T-helper 1 cell (primary cell): ENCODE measurements around the gene AHRR.
"Not testable (repeated sequence)": the region's sequence is repeated elsewhere in the genome, so short reads cannot be mapped to it uniquely, and the experiment has no call there.

ENCODE experiments used
- DNase-seq, 5 donors: peaks; one replicate each; pipeline ENCODE4 v3.0.0-alpha.2; 2012 to 2020

AHRR gene

DNA sequence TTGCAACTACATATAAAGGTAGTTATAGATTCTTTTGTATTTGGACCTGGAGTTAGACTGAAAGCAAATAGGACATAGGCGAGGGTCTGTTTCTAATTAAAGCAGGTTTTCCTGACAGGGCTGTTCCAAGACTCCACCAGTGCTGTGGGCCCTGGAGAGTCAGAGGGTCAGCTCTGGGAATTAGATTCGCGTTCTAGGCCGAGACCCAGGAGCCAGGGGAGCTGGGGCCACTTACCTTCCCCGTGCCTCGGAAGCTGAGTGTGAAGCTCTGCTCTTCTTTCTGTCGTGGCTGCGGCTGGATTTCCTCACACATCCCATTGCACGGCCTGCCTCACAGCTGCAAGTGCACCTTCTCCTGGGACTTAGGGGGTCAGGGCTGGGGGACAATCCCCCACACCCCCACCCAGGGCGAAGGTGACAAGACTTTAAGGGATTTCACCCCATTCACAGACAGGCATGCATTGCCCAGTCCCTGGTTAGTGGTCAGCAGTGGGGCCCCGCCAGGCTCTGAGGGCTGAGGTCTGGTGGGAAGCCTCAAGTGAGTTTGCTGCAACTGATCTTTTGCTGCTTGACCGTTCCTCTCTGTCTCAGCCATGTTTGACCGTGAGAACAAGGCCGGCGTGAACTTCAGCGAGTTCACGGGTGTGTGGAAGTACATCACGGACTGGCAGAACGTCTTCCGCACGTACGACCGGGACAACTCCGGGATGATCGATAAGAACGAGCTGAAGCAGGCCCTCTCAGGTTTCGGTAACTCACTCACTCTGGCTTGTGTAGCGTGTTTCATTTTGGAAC, 15.3 kb upstream of the AHRR start:
- no peak for DNase-seq

DNA sequence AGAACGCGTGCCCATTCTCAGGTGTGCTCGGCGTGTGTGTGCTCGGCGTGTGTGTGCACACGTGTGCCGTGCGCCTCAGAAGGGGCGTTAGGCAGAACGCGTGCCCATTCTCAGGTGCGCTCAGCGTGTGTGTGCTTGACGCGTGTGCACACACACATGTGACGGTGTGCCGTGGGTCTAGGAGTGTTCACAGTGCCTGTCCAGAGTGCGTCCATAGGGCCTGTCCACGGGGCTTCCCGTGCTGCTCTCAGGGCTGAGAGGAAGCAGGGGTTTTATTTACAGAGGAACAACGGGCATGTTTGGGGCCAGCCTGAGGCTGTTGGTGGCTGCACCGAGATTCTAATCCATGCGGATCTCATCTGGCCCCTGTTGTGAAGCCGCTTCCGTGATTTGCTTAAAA, 14.2 kb upstream of the AHRR start:
- DNase-seq: no peak

DNA sequence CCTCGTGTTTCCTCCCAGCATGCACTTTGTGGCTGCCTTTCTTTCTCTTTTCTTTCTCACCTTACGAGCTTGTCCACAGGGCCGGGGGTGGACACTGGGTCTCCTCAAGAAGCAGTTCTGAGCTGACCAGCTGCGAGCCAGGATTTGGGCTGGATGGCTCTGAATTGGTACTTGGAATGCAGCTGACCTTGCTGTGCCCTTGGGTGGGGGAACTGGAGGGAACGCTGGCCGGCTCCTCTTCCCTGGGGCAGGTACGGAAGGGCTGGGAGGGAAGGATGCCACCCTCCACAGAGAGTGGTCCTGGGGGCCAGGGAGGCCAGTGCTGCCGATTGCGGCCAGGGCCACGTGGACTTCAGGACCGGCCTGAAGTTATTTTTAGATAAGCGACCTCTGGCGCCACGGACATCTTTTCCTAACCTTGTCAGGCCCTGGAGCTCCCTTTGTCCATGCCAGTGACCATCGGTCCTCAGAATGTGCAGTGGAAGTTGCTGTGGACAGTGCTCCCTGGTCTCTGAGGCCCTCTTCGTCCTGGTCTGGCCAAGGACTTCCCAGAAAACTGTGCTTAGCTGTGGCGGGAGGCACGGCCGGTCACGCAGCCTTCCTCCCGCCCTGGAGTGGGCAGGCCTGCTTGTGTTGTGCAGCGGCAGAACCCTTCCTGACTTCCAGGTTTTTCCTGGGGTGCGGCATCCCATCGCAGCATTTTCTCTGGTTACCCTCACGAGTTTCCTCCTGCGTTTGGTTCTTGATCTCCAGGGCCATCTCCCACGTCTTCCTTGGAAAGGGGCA, 13.5 kb upstream of the AHRR start:
- DNase-seq: no peak

DNA sequence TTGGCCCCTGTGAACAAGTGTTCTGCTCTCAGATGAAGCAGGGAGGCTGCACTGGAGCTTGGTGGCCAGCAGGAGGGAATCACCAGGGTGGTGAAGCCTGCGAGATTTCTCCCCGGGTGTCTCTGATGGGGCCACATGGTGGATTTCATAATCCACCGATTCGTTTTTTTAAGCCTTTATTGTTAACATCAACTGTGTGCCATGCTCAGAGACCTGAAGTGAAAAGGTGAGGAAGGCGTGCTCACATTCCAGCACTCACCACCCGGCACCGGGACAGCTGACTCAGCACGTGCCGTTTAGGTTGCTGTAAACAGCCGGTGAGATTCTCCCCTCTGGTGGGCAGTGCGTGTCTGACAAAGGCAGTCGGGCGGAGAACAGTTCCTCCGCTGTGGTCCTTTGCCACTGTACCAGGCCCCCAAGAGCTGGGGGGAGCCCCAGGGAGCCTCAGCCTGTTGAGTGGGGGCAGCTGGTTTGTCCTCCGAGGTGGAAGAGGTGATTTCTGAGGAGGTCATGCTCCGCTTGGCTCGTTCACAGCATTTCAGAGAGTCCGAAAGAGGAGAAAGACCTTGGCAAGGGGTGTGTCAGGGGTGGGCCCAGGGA, 12.7 kb upstream of the AHRR start:
- DNase-seq: no peak

DNA sequence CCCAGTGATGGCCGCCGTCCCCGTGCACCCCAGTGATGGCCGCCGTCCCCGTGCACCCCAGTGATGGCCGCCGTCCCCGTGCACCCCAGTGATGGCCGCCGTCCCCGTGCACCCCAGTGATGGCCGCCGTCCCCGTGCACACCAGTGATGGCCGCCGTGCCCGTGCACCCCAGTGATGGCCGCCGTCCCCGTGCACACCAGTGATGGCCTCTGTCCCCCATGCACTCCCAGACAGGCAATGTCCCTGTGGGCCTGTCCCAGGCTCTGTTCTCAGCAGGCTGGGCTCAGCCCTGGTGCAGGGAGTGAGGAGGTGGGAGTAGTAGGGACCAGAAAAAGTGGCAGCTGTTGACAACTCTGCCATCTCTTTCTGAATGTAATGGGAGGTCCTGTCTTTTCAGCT, 11.7 kb upstream of the AHRR start:
- DNase-seq: not testable (repeated sequence)

DNA sequence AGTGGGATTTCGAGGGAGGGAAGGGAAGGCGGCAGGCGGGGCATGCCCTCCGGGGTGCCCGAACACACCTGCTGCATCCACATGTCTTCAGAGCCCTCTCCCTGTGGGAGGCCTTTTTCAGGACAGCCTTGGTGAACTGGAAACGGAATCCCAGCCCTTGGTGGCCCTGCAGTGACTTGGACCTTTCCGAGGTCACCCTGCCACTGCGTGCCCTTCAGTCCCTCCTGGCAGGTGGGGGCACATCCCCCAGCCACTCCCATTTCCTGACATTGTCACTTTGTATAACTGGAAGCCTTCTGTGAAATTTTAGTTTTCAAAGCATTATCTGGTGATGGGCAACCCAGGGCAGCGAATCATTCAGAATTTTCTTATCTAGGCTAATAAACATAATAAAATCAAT, 11.0 kb upstream of the AHRR start:
- no peak for DNase-seq

DNA sequence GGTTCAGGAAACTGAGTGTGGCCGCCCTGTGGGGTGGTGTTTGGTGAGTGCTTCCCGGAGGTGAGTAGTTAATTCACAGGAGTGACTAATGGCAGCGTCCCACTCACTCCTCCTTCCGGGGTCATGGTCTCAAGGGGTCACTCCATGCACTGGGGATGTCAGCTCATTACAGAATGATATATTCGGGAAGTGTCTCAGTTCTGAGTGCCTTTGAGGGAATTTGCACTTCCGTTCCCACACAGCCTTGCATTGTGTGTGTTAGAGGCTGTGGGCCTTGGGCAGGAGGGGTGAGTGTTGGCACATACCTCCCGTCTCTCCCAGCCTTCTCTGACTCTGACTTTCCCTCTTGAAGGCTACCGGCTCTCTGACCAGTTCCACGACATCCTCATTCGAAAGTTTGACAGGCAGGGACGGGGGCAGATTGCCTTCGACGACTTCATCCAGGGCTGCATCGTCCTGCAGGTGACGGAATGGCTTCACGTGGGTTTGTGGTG, 10.5 kb upstream of the AHRR start:
- DNase-seq: no peak

DNA sequence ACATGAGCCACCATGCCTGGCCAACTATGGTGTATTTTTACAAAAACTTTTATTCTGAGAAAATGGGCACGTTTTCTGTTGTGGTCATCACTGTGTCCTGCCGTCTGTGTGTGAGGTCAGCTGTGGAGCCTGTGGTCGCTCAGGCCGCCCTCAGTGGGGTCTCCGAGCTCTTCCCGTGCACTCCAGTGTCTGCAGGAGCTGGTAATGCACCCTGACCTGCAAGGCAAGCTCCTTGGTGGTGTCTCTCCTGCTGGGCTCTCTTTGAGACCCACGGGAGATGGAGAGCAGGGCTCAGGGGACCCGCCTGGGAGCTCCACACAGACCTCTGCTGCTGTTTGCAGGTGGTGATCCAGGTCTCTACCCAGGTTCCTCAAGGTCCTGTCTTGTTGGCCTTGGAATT, 9.6 kb upstream of the AHRR start:
- no peak for DNase-seq

DNA sequence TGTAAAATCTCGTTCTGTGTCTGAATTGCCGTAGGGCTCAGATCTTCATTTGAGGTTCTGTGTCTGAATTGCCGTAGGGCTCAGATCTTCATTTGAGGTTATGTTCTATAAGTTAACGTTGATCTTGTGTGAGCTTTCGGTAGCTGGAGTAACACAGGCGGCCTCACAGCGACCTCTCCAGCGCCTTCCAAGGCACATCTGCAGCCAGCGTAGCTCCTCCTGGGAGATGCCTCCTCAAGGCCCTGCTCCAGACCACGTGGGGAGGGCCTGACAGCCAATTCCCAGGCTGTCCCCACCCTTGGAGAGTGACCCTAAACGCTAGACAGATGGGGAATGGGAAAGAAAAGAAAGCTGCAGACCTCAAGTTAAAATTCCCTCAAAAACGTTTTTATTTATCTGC, 8.7 kb upstream of the AHRR start:
- DNase-seq: no peak

DNA sequence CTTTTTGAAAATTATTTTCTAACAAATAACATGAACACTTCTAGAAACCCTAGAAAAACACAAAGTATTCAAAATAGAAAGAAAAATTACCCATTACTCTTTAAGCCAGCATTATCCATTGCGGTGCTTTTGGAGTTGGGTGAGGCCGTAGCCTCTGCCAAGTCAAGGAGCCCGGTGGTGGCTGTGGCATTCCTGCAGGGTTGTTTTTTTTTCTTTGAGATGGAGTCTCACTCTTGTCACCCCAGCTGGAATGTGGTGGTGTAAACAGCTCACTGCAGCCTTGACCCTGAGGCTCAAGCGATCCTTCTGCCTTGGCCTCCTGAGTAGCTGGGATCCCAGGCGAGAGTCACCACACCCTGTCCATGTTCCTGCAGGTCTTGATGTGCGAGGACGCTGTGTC, 8.2 kb upstream of the AHRR start:
- no peak for DNase-seq

DNA sequence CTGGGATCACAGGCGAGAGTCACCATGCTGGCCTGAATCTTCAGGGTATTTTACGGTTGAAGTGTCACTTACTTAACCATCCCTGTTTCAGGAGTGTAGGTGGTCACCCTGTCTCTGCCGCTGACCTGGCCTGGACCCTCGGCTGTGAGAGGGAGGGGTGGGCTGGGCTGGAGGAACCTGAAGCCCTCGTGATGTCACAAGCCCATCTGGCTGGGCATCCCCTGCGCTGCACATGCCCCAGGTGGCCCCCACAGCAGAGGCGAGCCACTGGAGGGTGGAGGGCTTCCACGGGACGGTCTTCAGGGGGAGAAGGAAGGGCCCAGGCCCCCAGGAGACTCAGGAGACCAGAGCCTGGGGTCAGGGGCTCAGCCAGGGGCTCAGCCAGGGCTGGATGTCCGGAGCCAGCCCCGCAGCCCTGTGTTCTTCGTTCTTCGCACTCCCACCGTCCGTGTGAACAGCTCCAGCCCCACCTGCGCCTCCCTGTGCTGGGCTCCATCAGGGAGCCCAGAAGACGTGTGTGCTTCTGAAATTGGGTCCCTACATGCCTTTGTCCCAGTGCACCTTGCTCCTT, 7.6 kb upstream of the AHRR start:
- no peak for DNase-seq

DNA sequence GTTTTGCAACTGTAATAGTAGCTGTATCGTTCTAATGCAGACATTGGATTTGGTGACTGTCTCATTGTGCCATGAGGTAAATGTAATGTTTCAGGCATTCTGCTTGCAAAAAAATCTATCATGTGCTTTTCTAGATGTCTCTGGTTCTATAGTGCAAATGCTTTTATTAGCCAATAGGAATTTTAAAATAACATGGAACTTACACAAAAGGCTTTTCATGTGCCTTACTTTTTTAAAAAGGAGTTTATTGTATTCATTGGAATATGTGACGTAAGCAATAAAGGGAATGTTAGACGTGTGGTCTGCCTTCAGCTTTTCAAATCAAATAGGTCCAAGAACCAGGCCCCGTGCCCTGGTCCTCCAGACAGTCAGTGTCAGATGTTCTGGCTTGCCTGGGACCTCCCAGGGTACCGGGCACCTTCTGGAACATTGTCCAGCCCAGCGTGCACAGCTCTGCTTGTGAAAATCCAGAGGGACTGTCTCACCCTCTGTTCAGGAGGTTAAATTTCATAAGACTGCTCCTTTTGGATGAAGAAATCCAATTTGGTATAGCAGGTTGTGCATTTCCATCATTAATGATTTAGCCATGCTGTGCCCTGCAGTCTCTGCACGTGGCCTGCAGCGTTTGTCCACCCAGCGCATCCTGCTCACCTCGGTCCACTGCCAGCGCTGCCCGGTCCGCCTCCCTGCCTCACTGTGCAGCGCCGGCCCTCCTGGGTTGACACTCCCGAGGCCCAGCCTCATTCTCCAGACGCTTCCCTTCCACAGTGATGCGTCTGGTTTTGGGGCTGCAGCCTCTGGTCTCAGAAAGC, 6.6 kb upstream of the AHRR start:
- no peak for DNase-seq

DNA sequence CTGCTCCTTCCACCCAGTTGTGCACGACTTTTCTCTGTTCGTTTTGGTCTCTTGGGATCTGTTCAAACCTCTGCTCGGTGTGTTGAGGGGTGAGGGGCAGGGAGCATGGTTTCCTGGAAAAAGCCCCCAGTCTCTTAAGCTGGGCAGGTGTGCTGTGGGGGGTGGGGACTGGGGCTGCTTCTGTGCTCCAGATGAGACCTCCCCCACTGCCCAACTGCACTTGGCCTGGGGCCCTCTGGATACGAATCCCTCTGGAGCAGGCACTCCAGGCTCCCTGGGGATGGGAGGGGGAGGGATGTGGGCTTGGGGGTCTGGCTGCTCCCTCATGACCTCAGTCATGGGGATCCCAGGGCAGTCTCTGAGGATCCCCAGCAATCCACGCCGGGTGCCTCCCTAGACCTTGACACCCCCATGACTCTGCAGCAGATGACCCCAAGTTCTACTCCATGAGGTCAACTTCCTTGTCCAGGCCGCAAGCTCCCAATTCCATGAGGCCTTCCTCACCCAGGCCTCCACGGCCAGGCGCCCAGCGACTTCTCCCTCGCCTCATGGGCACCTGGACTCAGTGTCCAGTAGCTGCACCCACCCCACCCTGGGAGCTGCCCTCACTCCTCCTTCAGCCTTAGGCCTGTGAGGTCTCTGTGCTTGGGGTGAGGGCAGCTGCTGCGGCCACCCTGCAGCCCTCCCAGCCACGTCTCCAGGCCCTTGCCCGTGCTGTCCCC, 5.9 kb upstream of the AHRR start:
- no peak for DNase-seq

DNA sequence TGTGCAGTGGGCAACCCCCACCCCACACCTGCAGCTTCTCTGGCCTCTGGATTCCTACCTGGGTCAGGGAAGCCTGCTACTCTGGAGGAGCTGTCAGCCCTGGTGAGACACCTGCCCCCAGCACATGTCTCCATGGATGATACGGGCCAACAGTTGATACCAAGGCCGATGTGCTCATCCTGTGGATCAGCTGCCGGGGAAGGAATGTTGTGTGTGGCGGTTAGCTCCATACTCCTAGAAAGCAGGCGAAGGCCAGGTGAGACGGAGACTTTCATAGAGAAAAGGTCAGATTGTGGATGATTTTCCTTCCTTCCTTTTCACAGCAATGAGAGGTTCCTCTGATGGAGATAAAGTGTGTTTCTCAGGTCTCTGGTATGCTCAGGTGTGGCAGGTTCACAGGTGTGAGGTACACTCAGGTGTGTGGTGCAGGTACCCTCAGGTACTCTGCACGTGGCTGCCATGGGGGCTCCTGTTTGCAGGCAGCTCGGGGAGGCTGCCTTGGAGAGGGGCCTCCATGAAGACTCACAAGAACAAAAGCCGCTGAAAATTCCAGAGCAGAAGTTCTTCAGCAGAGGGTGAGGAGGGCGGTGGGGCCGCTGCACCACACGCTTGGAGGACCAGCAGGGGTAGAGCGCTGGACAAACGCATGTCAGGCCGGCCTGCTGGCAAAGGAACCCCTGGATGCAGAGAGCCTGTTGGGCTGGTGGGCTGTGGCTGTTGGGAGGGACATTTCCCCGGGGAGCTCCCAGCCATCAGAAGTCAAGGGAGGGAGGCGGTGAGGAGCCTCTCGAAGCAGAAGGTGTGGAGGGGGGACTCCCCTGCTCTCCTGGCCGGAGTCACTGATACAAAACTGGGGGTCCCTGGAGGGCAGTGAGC, 5.1 kb upstream of the AHRR start:
- no peak for DNase-seq

DNA sequence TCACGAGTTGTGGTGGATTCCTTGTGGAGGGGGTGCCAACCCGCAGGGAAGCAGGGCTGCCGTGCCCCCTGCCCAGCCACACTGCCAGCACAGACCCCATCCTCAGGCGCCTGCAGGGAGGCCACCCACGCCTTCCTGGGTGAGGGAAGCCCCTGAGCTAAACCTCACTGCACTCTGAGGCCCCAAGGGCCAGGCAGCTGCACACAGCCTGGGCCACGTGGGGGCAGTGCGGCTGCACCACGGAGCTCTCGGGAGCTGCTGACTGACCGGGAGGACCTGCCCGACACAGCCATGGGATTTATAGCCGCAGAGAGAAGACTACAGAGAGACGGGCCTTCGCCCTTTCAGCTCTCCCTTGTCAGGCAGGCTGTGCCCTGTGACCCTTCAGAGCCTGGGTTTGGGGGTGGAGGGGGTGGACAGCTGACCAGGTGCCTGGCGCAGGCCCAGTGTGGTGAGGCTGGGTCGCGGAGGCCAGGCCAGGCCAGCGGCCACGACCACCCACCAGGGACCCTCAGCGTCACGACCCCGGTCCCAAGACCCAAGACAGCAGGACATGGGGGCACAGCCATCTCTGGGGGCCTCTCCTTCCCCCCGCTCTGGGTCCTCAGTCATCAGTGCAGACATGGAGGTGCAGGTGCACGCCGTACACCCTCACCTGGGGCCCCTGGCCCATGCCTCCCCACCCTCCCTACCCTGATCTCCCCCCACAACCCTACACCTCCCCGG, 4.3 kb upstream of the AHRR start:
- peak in 1 of 5 donors; percentile 65 for DNase-seq

DNA sequence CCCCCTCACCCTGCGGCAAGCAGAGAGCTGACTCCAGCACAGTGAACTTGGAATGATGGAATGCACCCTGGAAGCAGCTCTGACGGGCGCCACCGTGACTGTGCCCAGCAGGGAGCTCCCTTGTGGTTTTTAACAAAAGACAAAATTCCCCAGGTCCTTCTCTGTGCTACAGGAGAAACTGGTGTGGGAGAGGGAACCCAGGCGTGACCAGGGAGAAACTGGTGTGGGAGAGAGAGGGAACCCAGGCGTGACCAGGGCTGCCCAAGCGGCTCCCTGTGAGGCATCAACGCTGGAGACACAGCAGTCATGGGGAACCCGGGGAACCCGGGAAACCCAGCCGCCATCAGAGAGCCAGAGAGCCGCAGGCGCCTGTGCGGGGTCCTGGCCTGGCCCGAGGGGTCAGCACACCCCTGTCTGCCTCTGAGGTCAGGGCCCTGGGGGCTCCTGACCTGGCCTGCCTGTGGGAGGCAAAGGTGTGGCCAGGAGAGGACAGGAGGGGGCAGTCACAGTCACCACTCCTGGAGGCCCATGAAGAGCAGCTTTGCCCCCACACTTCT, 3.1 kb upstream of the AHRR start:
- no peak for DNase-seq

DNA sequence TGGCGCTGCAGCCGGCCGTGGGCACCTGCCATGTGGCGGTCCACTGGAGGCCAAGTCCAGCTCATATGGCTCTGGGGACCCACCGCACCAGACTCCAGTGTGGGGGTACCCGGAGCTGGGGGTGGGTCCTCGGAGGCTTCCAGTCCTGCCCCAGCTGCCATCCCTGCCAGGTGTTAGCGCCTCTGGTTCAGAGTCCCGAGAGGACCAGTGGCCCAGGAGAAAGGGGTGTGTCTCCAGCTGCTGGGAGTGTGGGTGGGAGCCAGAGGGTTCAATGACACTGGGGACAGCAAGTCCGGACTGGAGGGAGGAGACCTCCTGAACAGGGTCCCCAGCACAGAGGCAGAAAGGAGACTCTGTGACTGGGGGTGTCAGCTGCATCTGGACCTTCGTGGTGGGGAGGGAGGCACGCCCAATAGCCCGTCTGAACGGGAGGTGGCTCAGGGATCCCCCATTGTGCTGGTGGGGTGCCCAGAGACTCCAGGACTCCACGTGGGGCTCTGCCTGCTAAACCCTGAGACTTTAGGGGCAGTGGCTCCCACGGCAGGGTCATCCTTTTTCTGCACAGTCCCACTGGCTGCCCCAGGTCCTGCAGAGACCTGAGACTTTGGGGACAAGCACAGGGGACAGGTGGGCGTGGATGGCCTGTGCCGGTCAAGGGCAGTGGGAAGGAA, 2.4 kb upstream of the AHRR start:
- no peak for DNase-seq

DNA sequence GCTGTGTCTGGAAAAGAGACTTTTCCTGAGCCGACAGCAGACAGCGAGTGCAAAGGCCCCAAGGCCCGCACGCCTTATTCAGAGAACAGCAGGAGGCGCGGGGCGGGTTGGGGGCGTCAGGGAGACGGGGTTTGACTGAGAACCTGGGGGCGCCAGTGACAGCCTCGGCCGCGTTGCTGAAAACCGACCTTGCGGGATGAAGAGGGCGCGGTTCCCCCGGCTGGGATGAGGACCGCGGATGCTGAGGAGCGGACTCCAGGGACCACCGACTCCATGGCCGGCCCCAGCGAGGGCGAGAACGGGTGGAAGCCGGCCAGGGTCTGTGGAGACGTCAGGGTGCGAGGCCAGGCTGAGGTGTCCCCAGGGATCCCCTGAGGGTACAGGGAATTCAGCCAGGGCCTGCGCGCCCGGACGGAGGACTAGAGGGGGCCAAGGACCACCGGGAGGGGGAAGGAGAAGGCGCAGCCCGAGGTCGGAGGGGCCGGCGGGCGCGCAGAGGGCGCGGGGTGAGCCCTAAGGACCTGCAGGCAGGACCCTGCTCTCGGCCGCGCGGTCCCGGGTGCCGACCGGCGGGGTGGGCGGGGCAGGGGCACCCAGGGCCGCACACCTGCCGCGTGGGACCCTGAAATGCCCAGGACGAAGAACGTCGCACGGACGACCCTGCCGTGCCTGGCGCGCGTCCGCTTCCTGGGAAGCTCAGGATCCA, 837 bp upstream of the AHRR start:
- DNase-seq: no peak
